Endothelial cell (in vitro differentiated cells): ENCODE measurements around the gene TRIM17. TPM values are rescaled to one million over a fixed set of nuclear protein-coding genes. Genes with fewer than 3 reads are reported as not detected.

Experiments
- DNase-seq: peaks from one replicate; pipeline ENCODE4 v3.0.0; 2021; ENCODE audit warnings: low spot score
- H3K27ac Mint-ChIP-seq: one replicate; pipeline ENCODE4 v1.8.0; 2021; ENCODE audit warnings: mixed read lengths, inconsistent platforms; ENCODE audit not compliant: unreplicated experiment
- H3K27me3 Mint-ChIP-seq: one replicate; pipeline ENCODE4 v1.8.0; 2021; ENCODE audit warnings: mild to moderate bottlenecking, moderate library complexity, mixed read lengths, inconsistent platforms; ENCODE audit not compliant: unreplicated experiment
- H3K36me3 Mint-ChIP-seq: one replicate; pipeline ENCODE4 v1.8.0; 2021; ENCODE audit warnings: mild to moderate bottlenecking, low read depth, mixed read lengths, inconsistent platforms; ENCODE audit not compliant: unreplicated experiment
- H3K4me1 Mint-ChIP-seq: one replicate; pipeline ENCODE4 v1.8.0; 2021; ENCODE audit warnings: mild to moderate bottlenecking, mixed read lengths, inconsistent platforms; ENCODE audit not compliant: unreplicated experiment
- H3K4me3 Mint-ChIP-seq: one replicate; pipeline ENCODE4 v1.8.0; 2021; ENCODE audit warnings: mild to moderate bottlenecking, mixed read lengths, inconsistent platforms; ENCODE audit not compliant: unreplicated experiment
- H3K9me3 Mint-ChIP-seq: one replicate; pipeline ENCODE4 v1.8.0; 2021; ENCODE audit warnings: mixed read lengths, inconsistent platforms; ENCODE audit not compliant: unreplicated experiment
- total RNA-seq: library from RNA; stranded (reverse); fragmentation: NEBNext Ultra II Directional; extraction: Animal tissue kit (Norgen Biotek cat#: 25700); gene quantifications from one replicate; pipeline ENCODE4 v1.2.1, GENCODE V29; 2021; ENCODE audit not compliant: unreplicated experiment
- TF ChIP-seq, protein P1 (sequence below): fragments of 200-600 bp; sonication (generic); IDR thresholded peaks from one replicate; pipeline ENCODE4 v1.5.0; 2021; ENCODE audit warnings: antibody characterized with exemption; ENCODE audit not compliant: unreplicated experiment

Gene TRIM17
- total RNA-seq, 1 donor from 2014 or later, result 2.3 TPM

DNA sequence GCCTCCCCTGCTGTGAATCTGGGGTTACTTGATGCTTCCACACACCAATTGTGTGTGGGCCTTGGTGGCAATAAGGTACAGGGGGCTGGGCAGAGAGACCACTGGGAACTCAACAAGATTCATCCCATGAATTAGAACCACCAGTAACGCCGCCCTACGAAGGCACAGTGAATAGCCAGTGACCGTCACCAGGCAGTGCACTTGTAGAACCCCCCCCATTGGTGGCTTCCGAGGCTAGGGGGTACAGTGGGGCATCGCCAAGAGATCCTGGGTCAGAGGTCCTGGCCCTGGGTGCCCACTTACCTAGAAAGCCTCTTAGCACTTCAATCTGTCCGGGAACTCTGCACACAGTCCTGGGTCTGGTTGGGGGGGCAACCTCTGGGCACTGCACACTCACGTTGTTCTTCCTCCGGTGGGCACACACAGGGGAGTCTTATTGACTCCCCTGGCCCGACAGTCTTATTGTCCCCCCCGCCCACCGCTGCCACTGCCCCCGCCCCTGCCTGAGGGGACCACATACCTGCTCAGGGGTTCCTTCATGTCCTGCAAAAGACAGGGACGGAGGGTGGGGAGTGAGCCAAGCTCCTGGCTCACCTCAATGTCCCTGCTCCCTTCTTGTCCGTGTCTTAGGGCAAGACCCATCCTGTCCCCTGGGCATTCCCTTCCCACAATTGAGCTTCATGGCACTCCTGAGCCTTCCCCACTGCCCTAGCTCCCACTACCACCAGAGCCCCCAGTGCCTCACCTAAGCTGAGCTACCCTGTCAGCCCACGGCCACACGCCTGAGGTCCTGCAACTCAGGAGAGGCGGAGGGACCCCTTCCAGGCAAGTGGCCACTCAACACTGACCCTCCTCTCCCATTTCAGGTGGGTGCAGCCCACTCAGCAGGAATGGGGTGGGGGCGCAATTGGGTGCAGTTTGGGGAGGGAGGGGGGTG is 7.5 kb downstream of the TRIM17 start:
- TF ChIP-seq, protein P1, sequence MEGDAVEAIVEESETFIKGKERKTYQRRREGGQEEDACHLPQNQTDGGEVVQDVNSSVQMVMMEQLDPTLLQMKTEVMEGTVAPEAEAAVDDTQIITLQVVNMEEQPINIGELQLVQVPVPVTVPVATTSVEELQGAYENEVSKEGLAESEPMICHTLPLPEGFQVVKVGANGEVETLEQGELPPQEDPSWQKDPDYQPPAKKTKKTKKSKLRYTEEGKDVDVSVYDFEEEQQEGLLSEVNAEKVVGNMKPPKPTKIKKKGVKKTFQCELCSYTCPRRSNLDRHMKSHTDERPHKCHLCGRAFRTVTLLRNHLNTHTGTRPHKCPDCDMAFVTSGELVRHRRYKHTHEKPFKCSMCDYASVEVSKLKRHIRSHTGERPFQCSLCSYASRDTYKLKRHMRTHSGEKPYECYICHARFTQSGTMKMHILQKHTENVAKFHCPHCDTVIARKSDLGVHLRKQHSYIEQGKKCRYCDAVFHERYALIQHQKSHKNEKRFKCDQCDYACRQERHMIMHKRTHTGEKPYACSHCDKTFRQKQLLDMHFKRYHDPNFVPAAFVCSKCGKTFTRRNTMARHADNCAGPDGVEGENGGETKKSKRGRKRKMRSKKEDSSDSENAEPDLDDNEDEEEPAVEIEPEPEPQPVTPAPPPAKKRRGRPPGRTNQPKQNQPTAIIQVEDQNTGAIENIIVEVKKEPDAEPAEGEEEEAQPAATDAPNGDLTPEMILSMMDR, result no peak
- DNase-seq, result no peak
- Mint-ChIP-seq H3K4me1 (peaks cover 18% of the 10 kb centered on the region), H3K4me3 (no peak overlapping the region), H3K27me3 (peaks cover 12% of the 10 kb centered on the region), H3K9me3 (no peaks in the 10 kb centered on the region), H3K27ac (no peak overlapping the region), H3K36me3 (peaks cover 5% of the 10 kb centered on the region)

GRCh38 chr1:228408041-228408868 is 8.4 kb downstream of the TRIM17 start:
- DNase-seq, result no peak
- peak overlapping the region; percentile 80 for H3K4me3 Mint-ChIP-seq
- H3K36me3 Mint-ChIP-seq, result peaks cover 13% of the 10 kb centered on the region
- H3K27ac Mint-ChIP-seq, result no peak overlapping the region
- H3K27me3 Mint-ChIP-seq, result peaks cover 16% of the 10 kb centered on the region
- no peaks in the 10 kb centered on the region for H3K9me3 Mint-ChIP-seq
- H3K4me1 Mint-ChIP-seq, result peaks cover 24% of the 10 kb centered on the region
- TF ChIP-seq, protein P1, result no peak

DNA sequence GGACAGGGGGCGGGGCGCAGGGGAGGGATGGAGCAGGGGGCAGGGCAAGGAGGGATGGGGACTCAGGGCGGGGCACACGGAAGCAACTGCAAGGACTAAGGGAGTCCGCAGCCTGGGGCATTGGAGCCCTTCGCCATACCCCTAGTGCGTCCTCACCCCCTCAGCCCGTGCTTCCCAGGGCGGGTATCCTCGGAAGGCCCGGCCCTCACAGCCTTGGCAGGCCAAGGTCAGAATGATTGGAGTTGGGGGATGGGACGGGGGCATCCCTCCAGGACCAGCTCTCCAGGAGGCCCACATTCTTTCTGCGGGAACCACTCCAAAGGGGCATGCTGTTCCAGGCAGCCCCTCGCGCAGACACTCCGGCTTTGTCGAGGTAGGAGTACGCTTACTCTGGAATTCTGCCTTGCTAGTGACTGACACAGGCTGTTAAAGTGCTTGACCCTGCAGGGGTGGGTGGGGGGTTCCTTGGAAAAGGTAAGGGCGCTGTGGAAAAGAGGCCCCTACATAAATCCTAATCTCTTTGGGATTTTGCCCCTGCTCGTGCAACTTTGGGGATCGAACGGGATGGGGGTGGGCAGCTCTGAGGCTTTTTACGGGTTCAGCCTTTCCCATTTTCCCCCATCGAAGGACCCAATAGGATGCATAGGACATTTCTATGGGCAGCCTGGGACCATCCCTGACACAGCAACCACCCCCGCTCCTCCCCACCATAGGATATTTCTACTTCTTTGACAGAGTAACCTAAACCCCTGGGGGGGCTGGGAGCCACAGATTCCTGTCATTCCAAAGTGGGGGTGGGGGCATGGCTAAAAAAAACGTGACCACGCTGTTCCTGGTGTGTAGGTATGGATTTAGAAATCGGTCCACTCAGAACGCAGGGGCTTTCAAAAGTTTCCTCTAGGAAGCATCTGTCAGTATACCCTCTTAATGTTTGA is 9.3 kb downstream of the TRIM17 start:
- no peak for DNase-seq
- Mint-ChIP-seq H3K36me3 (peaks cover 14% of the 10 kb centered on the region), H3K9me3 (no peaks in the 10 kb centered on the region), H3K27me3 (peaks cover 21% of the 10 kb centered on the region), H3K4me3 (peak overlapping the region; percentile 65), H3K27ac (no peak overlapping the region), H3K4me1 (peaks cover 26% of the 10 kb centered on the region)
- TF ChIP-seq, protein P1, result no peak

DNA sequence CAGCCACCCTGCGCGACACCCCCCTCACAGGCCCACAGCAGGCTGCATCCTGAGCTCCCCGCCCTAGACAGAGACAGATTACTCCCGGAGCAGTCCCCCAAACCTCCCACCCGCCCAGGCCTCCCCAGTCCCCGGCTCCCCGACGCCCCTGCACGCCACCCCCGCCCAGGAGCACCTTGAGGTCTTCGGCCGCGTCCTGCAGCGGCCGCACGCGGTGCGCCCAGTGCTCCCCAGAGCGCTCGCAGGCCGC is 10.8 kb downstream of the TRIM17 start:
- no peak for DNase-seq
- no peaks in the 10 kb centered on the region for H3K9me3 Mint-ChIP-seq
- H3K36me3 Mint-ChIP-seq, result peaks cover 14% of the 10 kb centered on the region
- H3K27me3 Mint-ChIP-seq, result peaks cover 19% of the 10 kb centered on the region
- peak overlapping the region; percentile 98 for H3K4me3 Mint-ChIP-seq
- TF ChIP-seq, protein P1, result no peak
- peak overlapping the region; percentile 88 for H3K27ac Mint-ChIP-seq
- H3K4me1 Mint-ChIP-seq, result peaks cover 26% of the 10 kb centered on the region
